ENCODE data around the gene ZP1. TPM values are rescaled to one million over a fixed set of nuclear protein-coding genes. Genes with fewer than 3 reads are reported as not detected.

The ZP1 gene
- total and polyA plus RNA-seq, 2 of the 8 experiments (the other 6 are each of a cell fraction or from before 2014, with no cell fraction given), result not detected

- TF ChIP-seq CHD7 (IDR thresholded peaks at IDR 0.05; ENCODE audit: insufficient replicate concordance, low read length) (no peak), BACH1 (IDR thresholded peaks at IDR 0.05; ENCODE audit: low read length) (no peak), TCF12 (IDR thresholded peaks at IDR 0.05; ENCODE audit: low read depth, low read length) (no peak), CBX8 (IDR thresholded peaks at IDR 0.05; ENCODE audit: borderline replicate concordance, low read depth, low read length) (no peak), BCL11A (IDR thresholded peaks at IDR 0.05; ENCODE audit: low read depth in 2 of 2, low read length in 2 of 2) (no peak), TBP (IDR thresholded peaks at IDR 0.05; ENCODE audit: low read depth, low read length) (no peak), CHD2 (IDR thresholded peaks at IDR 0.05; ENCODE audit: low read length) (no peak), KDM5A (IDR thresholded peaks at IDR 0.05; ENCODE audit: low read length) (no peak), EP300 (IDR thresholded peaks at IDR 0.05; ENCODE audit: borderline replicate concordance in 1 of 2, low read depth in 2 of 2, low read length in 2 of 2) (no peak)
Measured at GRCh38 chr11:60889869-60890311, 22.5 kb downstream of the ZP1 start (continued).
